CD4-positive, alpha-beta T cell treated with Interleukin-12 subunit alpha and Interleukin-12 subunit beta, for 1 hour (primary cell): ENCODE measurements around the gene OGFOD1.
"Not testable (repeated sequence)": the region's sequence is repeated elsewhere in the genome, so short reads cannot be mapped to it uniquely, and the experiment has no call there.

ENCODE experiments used
- DNase-seq: peaks from one replicate; pipeline ENCODE4 v3.0.0-alpha.2; 2020

Gene OGFOD1

GRCh38 chr16:56481468-56482122, 30.2 kb downstream of the OGFOD1 start:
- DNase-seq, result no peak

DNA sequence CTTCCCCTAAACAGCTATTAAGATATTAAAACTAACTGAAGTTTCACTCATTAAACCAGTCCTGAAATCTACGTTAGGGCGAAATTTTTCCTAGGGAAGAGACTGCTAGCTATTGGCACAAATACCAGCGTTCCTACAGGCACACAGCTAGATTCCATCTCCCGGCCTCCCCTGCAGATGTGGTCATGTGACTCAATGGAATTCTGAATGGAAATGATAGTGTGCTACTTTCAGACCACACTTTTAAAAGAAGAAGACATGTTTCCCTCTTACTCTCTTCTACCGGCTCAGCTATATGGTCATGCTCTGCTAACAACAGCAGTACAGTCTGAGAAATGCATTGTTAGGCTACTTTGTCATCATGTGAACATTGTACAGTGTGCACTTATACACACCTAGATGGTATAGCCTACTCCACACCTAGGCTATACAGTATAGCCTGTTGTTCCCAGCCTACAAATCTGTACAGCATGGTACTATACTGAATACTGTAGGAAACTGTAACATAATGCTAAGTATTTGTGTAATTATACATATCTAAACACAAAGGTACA, 31.4 kb downstream of the OGFOD1 start:
- no peak for DNase-seq

DNA sequence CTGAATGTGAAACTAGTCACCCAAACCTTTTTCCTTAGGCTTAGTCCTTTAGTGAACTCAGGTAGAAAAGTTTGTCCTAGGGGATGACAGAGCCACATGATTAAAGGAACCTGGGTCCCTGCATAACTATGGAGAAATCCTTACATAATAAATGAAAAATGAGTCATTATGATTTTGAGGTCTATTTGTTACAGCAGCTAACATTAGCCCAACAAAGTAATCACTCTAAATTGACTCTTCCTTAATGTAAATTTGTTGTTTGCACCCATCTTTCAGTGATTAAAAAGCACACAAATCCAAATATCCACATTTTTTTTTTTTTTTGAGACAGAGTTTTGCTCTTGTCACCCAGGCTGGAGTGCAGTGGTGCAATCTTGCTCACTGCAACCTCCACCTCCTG, 32.0 kb downstream of the OGFOD1 start:
- DNase-seq, result no peak

GRCh38 chr16:56488035-56488434, 36.7 kb downstream of the OGFOD1 start:
- DNase-seq, result no peak

DNA sequence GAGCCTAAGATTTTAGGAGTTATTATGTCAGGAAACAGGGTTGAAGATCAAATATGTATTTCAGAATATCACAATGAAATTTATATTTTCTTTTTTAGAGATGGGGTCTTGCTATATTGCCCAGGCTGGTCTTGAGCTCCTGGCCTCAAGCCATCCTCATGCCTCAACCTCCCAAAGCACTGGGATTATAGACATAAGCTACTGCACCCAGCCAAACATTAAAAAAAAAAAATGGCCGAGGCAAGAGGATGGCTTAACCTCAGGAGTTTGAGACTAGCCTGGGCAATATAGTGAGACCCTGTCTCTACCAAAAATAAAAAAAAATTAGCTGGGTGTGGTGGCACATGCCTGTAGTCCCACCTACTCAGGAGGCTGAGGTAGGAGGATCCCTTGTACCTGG, 37.5 kb downstream of the OGFOD1 start:
- DNase-seq, result not testable (repeated sequence)

DNA sequence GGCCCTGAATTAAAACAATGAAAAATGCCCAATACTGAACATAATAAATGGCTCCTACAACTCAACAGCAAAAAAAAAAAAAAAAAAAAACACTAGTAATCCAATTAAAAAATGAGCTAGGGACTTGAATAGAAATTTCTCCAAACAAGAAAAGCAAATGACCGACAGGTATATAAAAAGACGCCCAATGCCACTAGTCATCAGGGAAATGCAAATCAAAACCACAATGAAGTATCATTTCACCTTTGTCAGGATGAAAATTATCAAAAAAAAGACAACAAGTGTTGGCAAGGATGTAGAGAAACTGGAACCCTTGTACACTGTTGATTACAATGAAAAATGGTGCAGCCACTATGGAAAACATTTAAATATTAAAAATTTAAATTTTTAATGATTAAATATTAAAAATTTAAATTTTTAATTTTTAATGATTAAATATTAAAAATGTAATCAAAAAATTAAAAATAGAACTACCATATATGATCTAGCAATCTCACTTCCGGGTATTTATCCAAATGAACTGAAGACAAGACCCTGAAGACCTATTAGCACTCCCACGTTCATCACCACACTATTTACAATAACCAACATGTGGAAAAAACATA, 40.4 kb downstream of the OGFOD1 start:
- no peak for DNase-seq

DNA sequence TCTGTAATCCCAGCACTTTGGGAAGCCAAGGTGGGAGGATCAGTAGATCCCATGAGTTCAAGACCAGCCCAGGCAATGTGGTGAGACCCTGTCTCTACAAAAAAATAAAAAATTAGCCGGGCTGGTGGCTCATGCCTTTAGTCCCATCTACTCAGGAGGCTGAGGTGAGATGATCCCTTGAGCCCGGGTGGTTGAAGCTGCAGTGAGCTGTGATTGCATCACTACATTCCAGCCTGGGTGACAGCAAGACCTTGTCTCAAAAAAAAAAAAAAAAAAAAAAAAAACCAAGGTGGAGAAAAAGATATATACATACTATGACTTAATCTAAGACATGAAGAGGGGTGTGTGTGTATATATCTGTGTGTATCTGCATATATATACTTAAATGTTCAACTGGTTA, 41.8 kb downstream of the OGFOD1 start:
- DNase-seq, result no peak

DNA sequence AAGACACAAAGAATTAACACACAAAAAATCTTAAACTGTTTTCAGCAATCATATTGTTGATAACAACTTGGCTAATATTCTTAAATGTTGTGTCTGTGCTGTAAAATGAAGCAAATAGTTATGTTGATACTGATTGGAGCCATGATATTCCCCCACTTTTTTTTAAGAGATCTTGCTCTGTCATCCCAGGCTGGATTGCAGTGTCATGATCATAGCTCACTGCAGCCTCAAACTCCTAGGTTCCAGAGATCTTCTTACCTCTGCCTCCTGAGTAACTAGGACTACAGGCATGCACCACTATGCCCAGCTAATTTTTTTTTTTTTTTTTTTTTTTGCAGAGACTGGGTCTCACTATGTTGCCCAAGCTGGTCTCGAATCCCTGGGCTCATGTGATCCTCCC, 42.5 kb downstream of the OGFOD1 start:
- DNase-seq, result no peak

DNA sequence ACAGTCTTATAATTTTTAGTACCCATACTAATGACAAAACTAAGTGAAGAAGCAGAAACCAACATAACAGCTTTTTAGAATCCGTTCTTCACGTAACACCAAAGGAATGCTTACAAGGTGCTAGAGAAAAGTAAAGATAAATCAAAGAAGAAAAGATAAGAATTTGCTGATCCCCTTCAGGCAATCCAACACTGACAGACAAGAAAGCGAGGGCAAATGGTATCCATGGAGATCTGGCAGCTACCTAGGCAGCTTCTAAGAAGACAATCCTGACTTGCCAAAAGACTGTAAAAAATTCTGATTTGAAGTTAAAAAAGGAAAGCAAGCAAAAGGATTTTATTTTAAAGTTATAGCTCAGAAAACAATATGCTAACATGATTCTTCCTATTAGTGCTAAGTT, 53.8 kb downstream of the OGFOD1 start:
- no peak for DNase-seq

DNA sequence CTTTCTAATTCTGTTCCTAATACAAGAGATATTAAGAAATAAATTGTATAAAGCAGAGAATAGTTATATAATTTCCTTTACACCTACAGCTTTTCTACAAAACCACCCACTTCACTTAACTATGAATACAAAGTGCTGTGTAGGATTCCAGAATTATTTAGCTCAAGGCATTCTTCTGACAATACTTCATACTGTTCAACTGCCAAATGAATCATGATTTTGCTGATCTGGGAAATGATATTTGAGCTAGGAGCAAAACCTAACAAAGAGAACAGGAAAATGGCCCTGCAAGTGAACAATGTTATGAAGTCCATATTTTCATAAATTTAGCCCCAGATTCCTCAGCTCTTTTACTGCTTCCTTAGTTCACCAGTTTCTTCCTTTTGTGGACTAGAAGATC, 55.6 kb downstream of the OGFOD1 start:
- no peak for DNase-seq

DNA sequence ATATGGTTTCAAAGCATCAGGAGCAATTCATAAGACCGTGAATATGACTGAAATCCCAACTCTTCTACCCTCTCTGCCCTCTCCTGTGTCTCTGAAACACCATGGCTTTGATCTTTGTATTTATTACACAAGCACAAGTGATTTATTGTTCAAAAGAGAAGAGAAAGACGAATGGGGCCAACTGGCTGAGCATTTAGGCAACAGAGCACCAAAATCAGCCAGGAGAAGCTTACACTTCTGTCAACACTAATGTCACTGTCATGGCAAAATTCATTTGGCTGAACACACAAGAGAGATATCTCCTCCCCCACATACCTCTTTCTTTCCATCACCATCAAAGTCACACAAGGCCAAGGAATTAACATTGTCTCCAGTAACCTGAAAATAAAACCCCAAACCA, 59.2 kb downstream of the OGFOD1 start:
- no peak for DNase-seq

DNA sequence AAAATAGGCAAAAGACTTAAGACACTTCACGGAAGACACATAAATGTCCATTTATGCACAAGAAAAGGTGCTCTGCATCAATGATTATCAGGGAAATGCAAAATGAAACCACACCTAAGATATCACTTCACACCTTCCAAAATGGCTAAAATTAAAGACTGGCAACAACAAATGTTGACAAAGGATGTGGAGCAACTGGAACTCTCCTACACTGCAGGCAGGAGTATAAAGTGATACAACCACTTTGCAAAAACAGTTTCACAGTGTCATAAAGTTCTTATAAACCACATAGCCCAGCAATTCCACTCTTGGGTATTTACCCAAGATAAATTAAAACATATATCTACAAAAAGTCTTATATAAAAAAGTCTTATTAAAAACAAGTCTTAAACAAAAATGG, 60.7 kb downstream of the OGFOD1 start:
- no peak for DNase-seq

- no peak for DNase-seq
Observed at GRCh38 chr16:56513091-56513490, 61.7 kb downstream of the OGFOD1 start.

- DNase-seq, result peak; percentile 62
Observed at GRCh38 chr16:56513972-56514371, 62.6 kb downstream of the OGFOD1 start.

GRCh38 chr16:56514845-56515244, 63.5 kb downstream of the OGFOD1 start:
- DNase-seq, result no peak

DNA sequence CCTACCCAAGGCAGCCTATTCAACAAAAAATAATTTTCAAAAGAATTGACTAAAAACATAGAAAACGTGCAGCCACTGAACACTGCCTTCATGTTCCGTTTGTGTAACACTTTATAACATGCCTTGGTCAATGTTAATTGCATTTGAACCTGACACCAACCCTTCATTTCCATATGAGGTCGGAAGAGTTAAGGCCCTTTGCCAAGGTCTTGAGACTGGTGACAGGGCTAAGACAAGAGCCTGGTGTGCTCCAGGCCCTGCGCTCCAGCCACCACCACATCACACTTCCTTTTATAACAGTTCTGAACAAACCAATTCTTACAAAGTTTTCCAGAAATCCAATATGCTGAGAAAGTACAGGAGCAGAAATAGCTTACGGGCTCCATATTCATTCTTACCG, 64.3 kb downstream of the OGFOD1 start:
- DNase-seq, result no peak

DNA sequence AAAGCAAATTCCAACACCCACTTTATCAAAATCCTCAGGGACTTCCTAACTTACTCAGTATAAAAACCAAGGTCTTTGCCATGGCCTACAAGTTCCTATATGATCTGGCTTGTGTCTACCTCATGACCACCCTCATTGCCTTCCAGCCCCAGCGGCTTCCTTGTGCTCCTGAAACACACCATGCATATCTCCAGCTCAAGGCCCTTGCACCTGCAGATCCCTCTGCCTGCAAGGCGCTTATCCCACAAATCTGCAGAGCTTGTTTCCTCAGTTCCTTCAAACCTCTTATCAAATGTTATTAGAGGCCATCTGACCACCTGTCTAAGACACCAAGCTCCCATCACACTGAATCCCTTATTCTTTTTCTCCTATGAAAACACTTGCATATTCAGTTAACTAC, 65.9 kb downstream of the OGFOD1 start:
- DNase-seq, result no peak

DNA sequence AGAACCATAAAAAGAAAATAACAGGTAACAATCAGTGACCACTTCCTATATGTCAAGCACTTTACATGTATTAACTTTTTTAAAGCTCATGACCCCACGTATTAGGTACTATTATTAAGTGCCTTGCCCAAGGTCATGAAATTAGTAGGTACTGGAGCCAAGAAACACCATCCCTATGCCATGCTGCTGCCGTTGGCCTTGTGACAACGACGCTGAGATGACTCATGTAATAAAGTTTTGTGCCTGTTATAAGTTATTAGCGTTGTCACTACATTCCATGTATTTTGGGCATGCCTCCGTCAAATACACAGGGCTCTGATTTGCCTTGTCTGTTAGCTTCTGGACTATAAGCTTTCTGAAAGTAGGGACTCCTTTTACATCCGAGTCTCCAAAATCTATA, 67.1 kb downstream of the OGFOD1 start:
- no peak for DNase-seq

DNA sequence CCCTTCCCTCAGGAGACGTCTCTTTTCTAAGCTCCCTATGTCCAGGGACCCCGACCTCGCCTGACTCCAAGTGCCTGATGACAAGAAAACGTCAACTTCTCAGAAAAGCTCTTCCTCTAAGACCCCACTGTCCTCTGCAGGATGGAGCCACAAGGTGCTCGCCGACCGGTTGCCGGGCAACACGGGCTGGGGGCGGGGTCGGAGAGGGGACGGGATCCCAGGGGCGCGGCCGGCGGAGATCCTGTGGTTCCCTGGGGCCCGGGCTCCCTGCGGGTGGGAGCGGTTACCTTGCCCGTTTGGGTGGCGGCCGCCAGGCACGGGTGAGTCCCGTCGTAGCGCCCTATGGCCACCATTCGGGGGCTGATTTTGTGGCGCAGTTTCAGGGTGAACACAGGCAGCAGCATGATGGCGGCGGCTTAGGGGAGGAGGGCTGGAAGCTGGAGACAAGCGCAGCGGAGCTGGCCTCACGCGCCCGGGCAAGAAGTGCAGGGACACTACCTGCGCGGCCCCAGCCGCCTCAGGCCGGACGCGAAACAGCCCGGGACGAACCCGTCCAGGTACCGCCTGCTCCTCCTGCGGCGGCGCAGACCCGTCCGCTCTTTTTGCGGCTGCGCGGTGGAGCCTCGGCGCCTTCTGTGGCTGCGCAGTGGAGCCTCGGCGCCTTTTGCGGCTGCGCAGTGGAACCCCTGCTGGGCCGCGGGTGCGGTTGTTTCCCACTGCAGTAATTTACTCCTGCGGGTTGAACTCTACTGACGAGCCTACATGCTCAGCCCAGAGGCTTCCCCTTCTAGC, 68.3 kb downstream of the OGFOD1 start, which contains the start of gene BBS2:
BBS2 (minus strand) TSS at position 566 of the 792 bp plus-strand sequence; CDS start at position 404, 162 bp downstream.
- DNase-seq, result peak; percentile 92

- no peak for DNase-seq
Observed at GRCh38 chr16:56520251-56520577, 68.9 kb downstream of the OGFOD1 start.

DNA sequence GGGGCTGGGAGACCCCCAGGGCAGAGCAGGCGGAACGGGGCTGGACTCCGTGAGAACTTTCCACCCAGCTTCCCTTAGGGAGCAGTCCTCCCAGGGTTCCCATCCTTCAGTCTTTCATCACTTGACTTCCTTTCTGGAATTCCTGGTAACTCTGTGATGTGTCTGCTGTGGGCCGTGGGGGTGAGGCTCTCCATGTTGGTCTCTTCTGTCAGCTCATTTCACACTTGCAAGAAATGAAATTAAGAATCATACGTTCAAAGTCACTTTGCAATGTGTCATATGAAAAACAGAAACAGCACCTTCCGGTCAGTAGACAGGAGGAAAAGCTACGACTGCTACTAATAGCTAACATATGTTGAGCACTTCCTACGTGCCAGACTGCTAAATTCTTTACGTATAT, 73.9 kb downstream of the OGFOD1 start:
- no peak for DNase-seq
